Measurements from ENCODE around the gene ENPP5.
"Not testable (repeated sequence)": the region's sequence is repeated elsewhere in the genome, so short reads cannot be mapped to it uniquely, and the experiment has no call there.

The ENPP5 gene

GRCh38 chr6:46136831-46137230 is 33.9 kb downstream of the ENPP5 start:
- no peak overlapping the region for H3K27ac ChIP-seq (ENCODE audit: low read depth, low read length, poor library complexity, severe bottlenecking)
- peaks cover 5% of the 10 kb centered on the region; the same call in 1 of the 2 replicates for H3K36me3 ChIP-seq (ENCODE audit: insufficient read depth, low read length)
- no peaks in the 10 kb centered on the region for H3F3A ChIP-seq (ENCODE audit: insufficient read depth, low read length)
- H3K4me3 ChIP-seq (ENCODE audit: low read depth, low read length, poor library complexity, severe bottlenecking) = no peak overlapping the region
- H3K9me3 ChIP-seq (ENCODE audit: low read length) = no peaks in the 10 kb centered on the region
- H4K20me1 ChIP-seq (ENCODE audit: insufficient read depth, low read length) = no peaks in the 10 kb centered on the region
- no peaks in the 10 kb centered on the region for H3K27me3 ChIP-seq (ENCODE audit: insufficient read depth, low read length)
- H3K9me2 ChIP-seq (ENCODE audit: low read depth, low read length) = no peaks in the 10 kb centered on the region
- no peak for TF ChIP-seq CTCF (IDR thresholded peaks at IDR 0.05; ENCODE audit: low read length)
- TF ChIP-seq EZH2 (IDR thresholded peaks at IDR 0.05; ENCODE audit: borderline replicate concordance, low read length) = no peak
- H3K4me2 ChIP-seq (ENCODE audit: low read length) = no peak overlapping the region
- H2AFZ ChIP-seq (ENCODE audit: low read length) = no peak overlapping the region
- peaks cover 24% of the 10 kb centered on the region for H3K4me1 ChIP-seq (ENCODE audit: insufficient read depth, low read length, severe bottlenecking)
- H3K9ac ChIP-seq (ENCODE audit: low read length) = no peak overlapping the region
- peaks cover 52% of the 10 kb centered on the region for H3K79me2 ChIP-seq (ENCODE audit: insufficient read depth, low read length)

DNA sequence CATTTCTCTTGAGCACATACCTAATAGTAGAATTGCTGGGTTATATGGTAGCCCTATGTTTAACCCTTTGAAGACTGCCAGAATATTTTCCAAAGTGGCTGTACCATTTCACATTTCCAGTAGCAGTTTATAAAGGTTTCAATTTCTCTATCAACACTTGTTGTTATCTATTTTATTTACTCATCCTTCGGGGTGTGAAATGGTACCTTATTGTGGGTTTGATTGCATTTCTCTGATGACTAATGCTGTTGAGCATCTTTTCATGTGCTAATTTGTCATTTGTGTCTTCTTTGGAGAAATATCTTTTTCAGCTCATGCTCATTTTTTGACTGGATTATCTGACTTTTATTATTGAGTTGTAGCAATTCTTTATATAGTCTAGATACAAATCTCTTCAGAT is 35.6 kb downstream of the ENPP5 start:
- Histone ChIP-seq H3K27me3 (ENCODE audit: insufficient read depth, low read length) (no peaks in the 10 kb centered on the region), H3K4me1 (ENCODE audit: insufficient read depth, low read length, severe bottlenecking) (peaks cover 28% of the 10 kb centered on the region), H3K4me2 (ENCODE audit: low read length) (no peak overlapping the region), H3K9me2 (ENCODE audit: low read depth, low read length) (no peaks in the 10 kb centered on the region), H3K4me3 (ENCODE audit: low read depth, low read length, poor library complexity, severe bottlenecking) (no peak overlapping the region), H2AFZ (ENCODE audit: low read length) (no peak overlapping the region), H3F3A (ENCODE audit: insufficient read depth, low read length) (no peaks in the 10 kb centered on the region), H4K20me1 (ENCODE audit: insufficient read depth, low read length) (no peaks in the 10 kb centered on the region), H3K9ac (ENCODE audit: low read length) (no peak overlapping the region), H3K36me3 (ENCODE audit: insufficient read depth, low read length) (no peaks in the 10 kb centered on the region; the same call in 1 of the 2 replicates), H3K9me3 (ENCODE audit: low read length) (no peaks in the 10 kb centered on the region), H3K27ac (ENCODE audit: low read depth, low read length, poor library complexity, severe bottlenecking) (no peak overlapping the region), H3K79me2 (ENCODE audit: insufficient read depth, low read length) (peaks cover 58% of the 10 kb centered on the region)
- no peak for TF ChIP-seq CTCF (IDR thresholded peaks at IDR 0.05; ENCODE audit: low read length)
- TF ChIP-seq EZH2 (IDR thresholded peaks at IDR 0.05; ENCODE audit: borderline replicate concordance, low read length) = no peak

GRCh38 chr6:46134216-46134615 is 36.6 kb downstream of the ENPP5 start:
- Histone ChIP-seq H3K79me2 (ENCODE audit: insufficient read depth, low read length) (peaks cover 56% of the 10 kb centered on the region), H3K4me2 (ENCODE audit: low read length) (no peak overlapping the region), H3F3A (ENCODE audit: insufficient read depth, low read length) (no peaks in the 10 kb centered on the region), H3K27me3 (ENCODE audit: insufficient read depth, low read length) (no peaks in the 10 kb centered on the region), H3K36me3 (ENCODE audit: insufficient read depth, low read length) (no peaks in the 10 kb centered on the region), H3K9me2 (ENCODE audit: low read depth, low read length) (no peaks in the 10 kb centered on the region), H3K27ac (ENCODE audit: low read depth, low read length, poor library complexity, severe bottlenecking) (no peak overlapping the region), H2AFZ (ENCODE audit: low read length) (no peak overlapping the region), H3K4me1 (ENCODE audit: insufficient read depth, low read length, severe bottlenecking) (peaks cover 28% of the 10 kb centered on the region), H3K9me3 (ENCODE audit: low read length) (no peaks in the 10 kb centered on the region), H3K4me3 (ENCODE audit: low read depth, low read length, poor library complexity, severe bottlenecking) (no peak overlapping the region), H4K20me1 (ENCODE audit: insufficient read depth, low read length) (no peaks in the 10 kb centered on the region), H3K9ac (ENCODE audit: low read length) (no peak overlapping the region)
- TF ChIP-seq EZH2 (IDR thresholded peaks at IDR 0.05; ENCODE audit: borderline replicate concordance, low read length) (no peak), CTCF (IDR thresholded peaks at IDR 0.05; ENCODE audit: low read length) (no peak)

GRCh38 chr6:46131291-46131690 is 39.5 kb downstream of the ENPP5 start:
- H3K4me2 ChIP-seq (ENCODE audit: low read length); H2AFZ ChIP-seq (ENCODE audit: low read length); H4K20me1 ChIP-seq (ENCODE audit: insufficient read depth, low read length); H3K4me3 ChIP-seq (ENCODE audit: low read depth, low read length, poor library complexity, severe bottlenecking); H3K36me3 ChIP-seq (ENCODE audit: insufficient read depth, low read length); H3K9ac ChIP-seq (ENCODE audit: low read length); H3K9me2 ChIP-seq (ENCODE audit: low read depth, low read length); H3K9me3 ChIP-seq (ENCODE audit: low read length); H3F3A ChIP-seq (ENCODE audit: insufficient read depth, low read length); H3K27ac ChIP-seq (ENCODE audit: low read depth, low read length, poor library complexity, severe bottlenecking); H3K27me3 ChIP-seq (ENCODE audit: insufficient read depth, low read length): not testable (repeated sequence)
- Histone ChIP-seq H3K4me1 (ENCODE audit: insufficient read depth, low read length, severe bottlenecking) (peaks cover 32% of the 10 kb centered on the region), H3K79me2 (ENCODE audit: insufficient read depth, low read length) (peaks cover 35% of the 10 kb centered on the region)

All from OCI-LY1 (cell line).